ENCODE results near the gene HAGH. TPM values are rescaled to one million over a fixed set of nuclear protein-coding genes. Genes with fewer than 3 reads are reported as not detected.
A peak's percentile ranks its signal among the peaks of the same experiment; 100 is the strongest.

HAGH gene
- total and polyA plus RNA-seq, 9 of the 15 experiments (the other 6 are each of a cell fraction or from before 2014, with no cell fraction given) = 0.46 to 35.1 (median 16.8) TPM

GRCh38 chr16:1834096-1834495 lies 7.5 kb upstream of the HAGH start (continued):
- TF ChIP-seq ZNF75A (CRISPR knock-in tag; IDR thresholded peaks at IDR 0.05) = no peak
- TF ChIP-seq SNIP1 (IDR thresholded peaks at IDR 0.05; ENCODE audit: low read depth) = no peak
- TF ChIP-seq NEUROD1 (IDR thresholded peaks at IDR 0.05; ENCODE audit: borderline replicate concordance, low read depth, low read length, partially characterized antibody) = no peak
- TF ChIP-seq DMBX1 (CRISPR knock-in tag; IDR thresholded peaks at IDR 0.05; ENCODE audit: borderline replicate concordance) = no peak
- TF ChIP-seq RBM39 (optimal IDR thresholded peaks at IDR 0.05; ENCODE audit: low read depth, low read length) = no peak

GRCh38 chr16:1832838-1833454 lies 6.3 kb upstream of the HAGH start:
- ChIA-PET POLR2A (interaction anchor here (1.0 to 1.6 kb wide), 2 partner anchors 9 to 132 kb away, joined by 3 to 7 read pairs; partner anchors contain the start of gene RPS2), CTCF (ENCODE audit: low intra/inter-chr PET ratio) (interaction anchor here (0.6 kb wide), 1 partner anchor 1462 kb away, joined by 3 read pairs; the partner anchor contains the start of gene MRPL28)
- peak overlapping the region; percentile 40 for H3K4me2 ChIP-seq (ENCODE audit: insufficient read depth, low read length)
- H3K4me3 ChIP-seq = no peak overlapping the region
- BruUV-seq (replicated peaks) = no TSS peak
- WGBS (ENCODE audit: insufficient coverage, low coverage, missing lambda C conversion rate) = 2% methylated on average over 9 of the region's 9 CpGs
- ATAC-seq (peak; percentile 93), FAIRE-seq (peak; percentile 98), DNase-seq (ENCODE audit: extremely low read depth in 1 of 4, low spot score in 3 of 4) (peak; percentile 63 to 93 (median 78))
- peaks cover 8% of the 10 kb centered on the region; the same call in 2 of the 3 replicates for H3K79me2 ChIP-seq (ENCODE audit: control insufficient read depth, insufficient read depth, low read length)
- H3K36me3 ChIP-seq (ENCODE audit: control insufficient read depth, insufficient read depth, low read length) = peaks cover 25% of the 10 kb centered on the region; the same call in 2 of the 3 replicates
- no peaks in the 10 kb centered on the region for H3K9me1 ChIP-seq (ENCODE audit: control insufficient read depth, insufficient read depth, low read length)
- H3K27me3 ChIP-seq (ENCODE audit: control insufficient read depth in 2 of 2, insufficient read depth in 2 of 2, low read length in 2 of 2) = no peaks in the 10 kb centered on the region
- peak overlapping the region; percentile 42; the same call in 1 of the 2 replicates for H2AFZ ChIP-seq (ENCODE audit: low read depth, low read length)
- in situ Hi-C loops (cut with MboI) = no loop called here
- peak overlapping the region; percentile 67 for H3K27ac ChIP-seq (ENCODE audit: extremely low read depth, low read depth, low read length)
- H3K9me3 ChIP-seq (replicated peaks; ENCODE audit: control insufficient read depth, insufficient read depth, low read depth, low read length) = no peaks in the 10 kb centered on the region
- intact Hi-C loops (cut with micrococcal nuclease) = no loop called here
- peaks cover 3% of the 10 kb centered on the region for H4K20me1 ChIP-seq (replicated peaks; ENCODE audit: control insufficient read depth, insufficient read depth, low read length)
- H3K9ac ChIP-seq (ENCODE audit: insufficient read depth in 1 of 2, low read depth in 2 of 2, low read length in 2 of 2) = peak overlapping the region; percentile 47 to 82; a peak in 3 of 4 replicates
- H3K4me1 ChIP-seq (replicated peaks in 1 of 2; ENCODE audit: control insufficient read depth in 2 of 2, insufficient read depth in 2 of 2, low read length in 2 of 2) = peaks cover 22 to 29% of the 10 kb centered on the region in 2 experiments
- TF ChIP-seq CTCF (IDR thresholded peaks at IDR 0.05 in 2 of 3, conservative IDR thresholded peaks at IDR 0.05 in 1 of 3; ENCODE audit: insufficient read depth in 2 of 3, low read depth in 1 of 3, low read length in 3 of 3) = no peak; a peak in 1 of 6 replicates
- no peak for TF ChIP-seq MITF (IDR thresholded peaks at IDR 0.05)
- peak; percentile 56 for TF ChIP-seq MYC (IDR thresholded peaks at IDR 0.05; ENCODE audit: low read depth, low read length)
- no peak for TF ChIP-seq MYC (CRISPR knock-in tag; IDR thresholded peaks at IDR 0.05; ENCODE audit: borderline replicate concordance, low read depth)
- peak; percentile 89 for TF ChIP-seq SOX6 (IDR thresholded peaks at IDR 0.05)
- TF ChIP-seq ILF3 (IDR thresholded peaks at IDR 0.05; ENCODE audit: borderline replicate concordance) = 0 out of 2 replicates have a peak, but pooled peaks have one; percentile 16
- no peak for TF ChIP-seq ZNF165 (CRISPR knock-in tag; IDR thresholded peaks at IDR 0.05; ENCODE audit: borderline replicate concordance)
- no peak for TF ChIP-seq C11orf30 (IDR thresholded peaks at IDR 0.05; ENCODE audit: low read depth)
- TF ChIP-seq SPI1 (IDR thresholded peaks at IDR 0.05; ENCODE audit: borderline replicate concordance, low read depth, low read length) = no peak
- TF ChIP-seq EZH2 (IDR thresholded peaks at IDR 0.05; ENCODE audit: borderline replicate concordance, low read depth, low read length) = no peak

All from K562 (cell line).